HG02981 (cell line): ENCODE data around the gene HOXC6.

Experiments
- ATAC-seq: cut with Tn5 transposase; IDR thresholded peaks from one replicate; pipeline ENCODE4 v1.9.1; 2021; ENCODE audit warnings: mild to moderate bottlenecking, moderate library complexity; ENCODE audit not compliant: unreplicated experiment

The HOXC6 gene

DNA sequence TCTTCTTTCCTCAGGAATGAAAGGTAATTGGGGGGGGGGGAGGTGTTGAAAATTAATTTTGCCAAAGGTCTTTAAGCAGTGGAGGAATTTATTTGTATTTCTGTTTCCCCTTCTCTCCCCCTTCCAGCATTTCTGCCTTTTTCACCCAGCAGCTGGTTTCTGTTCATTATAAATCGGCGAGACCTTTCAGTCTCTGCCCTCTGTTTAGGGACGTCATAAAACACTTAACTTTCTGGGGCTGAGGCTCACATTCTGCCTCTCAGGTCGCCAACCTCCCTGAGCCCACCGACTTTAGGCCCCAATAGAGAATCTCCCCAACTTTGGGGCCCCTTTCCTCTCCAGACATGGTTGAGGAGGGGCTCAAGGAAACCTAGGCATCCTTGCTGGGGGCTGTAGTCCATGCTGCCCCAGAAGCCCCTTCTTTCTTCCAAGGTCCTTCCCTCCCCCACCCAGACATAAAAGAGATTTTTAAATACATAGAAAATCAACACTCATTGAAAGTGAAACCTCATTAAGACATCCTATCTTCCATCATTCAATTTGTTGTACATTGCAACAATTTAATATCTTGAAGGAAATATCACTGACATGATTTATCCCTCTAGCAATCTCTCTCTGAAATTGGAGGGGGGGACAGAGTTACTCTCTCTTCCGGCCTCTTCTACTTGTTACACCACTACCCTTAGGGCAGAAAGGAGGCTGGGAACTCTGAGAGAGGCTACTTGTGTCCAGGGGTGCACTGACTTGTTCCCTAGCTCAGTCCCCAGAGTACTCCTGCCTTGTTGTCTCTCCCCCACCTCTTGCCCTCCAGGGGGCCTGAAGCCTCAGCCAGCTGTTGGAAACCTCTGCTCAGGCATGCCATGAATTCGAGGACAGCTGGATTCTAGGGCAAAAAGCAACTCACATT lies 2.5 kb upstream of the HOXC6 start:
- ATAC-seq: no peak

DNA sequence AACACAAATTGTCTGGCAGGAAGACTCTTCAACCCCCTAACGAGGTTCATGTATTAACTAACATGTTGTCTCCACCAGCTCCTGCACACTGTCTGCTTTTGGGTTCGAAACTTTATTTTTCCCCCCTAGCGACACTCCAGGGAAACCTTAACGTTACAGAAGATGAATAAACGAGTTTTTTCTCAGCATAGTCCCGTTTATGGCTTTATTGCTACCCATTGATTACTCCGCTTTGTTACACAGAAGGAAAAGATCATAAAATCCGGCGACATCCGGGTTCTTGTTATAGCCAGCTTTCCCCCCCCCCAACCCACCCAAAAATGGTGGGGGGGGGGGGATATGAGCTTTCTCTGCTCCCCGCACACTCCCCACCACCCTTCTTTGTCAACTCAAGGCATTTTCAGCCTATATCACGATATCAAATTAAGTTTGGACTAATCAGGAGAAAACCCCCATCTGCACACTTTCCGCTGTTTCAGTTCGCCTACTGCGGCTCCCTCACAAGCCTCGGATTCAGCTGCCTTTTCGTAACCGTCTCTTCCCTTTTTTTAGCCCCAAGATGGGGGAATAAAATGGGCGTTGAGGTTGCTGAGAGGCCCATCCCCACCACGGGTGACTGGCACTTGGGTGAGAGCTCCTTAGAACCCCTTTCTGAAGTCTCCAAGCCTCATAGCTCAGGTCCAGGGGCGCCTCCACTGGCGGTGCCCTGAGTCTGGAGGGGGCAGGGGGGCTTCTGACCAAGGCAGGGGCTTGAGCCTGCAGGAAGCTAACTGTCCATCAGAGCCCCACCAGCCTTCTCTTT lies 1.4 kb upstream of the HOXC6 start:
- no peak for ATAC-seq

DNA sequence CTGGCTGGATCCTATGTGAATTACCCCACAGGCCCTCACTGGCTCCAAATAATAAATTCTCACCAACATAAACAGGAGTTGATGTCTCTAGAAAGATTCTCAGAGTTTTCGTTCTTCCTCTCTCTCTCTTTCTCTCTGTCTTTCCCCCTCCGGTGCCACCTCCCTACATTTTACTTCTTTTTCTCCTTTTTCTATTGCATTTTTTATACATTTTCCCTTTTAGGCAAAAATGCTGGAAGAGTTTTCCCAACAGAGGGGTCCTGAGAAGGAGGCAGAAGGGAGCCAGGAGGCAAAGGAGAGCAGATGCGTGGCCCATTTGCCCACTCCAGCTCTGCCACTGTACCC lies 826 bp upstream of the HOXC6 start:
- ATAC-seq: no peak

DNA sequence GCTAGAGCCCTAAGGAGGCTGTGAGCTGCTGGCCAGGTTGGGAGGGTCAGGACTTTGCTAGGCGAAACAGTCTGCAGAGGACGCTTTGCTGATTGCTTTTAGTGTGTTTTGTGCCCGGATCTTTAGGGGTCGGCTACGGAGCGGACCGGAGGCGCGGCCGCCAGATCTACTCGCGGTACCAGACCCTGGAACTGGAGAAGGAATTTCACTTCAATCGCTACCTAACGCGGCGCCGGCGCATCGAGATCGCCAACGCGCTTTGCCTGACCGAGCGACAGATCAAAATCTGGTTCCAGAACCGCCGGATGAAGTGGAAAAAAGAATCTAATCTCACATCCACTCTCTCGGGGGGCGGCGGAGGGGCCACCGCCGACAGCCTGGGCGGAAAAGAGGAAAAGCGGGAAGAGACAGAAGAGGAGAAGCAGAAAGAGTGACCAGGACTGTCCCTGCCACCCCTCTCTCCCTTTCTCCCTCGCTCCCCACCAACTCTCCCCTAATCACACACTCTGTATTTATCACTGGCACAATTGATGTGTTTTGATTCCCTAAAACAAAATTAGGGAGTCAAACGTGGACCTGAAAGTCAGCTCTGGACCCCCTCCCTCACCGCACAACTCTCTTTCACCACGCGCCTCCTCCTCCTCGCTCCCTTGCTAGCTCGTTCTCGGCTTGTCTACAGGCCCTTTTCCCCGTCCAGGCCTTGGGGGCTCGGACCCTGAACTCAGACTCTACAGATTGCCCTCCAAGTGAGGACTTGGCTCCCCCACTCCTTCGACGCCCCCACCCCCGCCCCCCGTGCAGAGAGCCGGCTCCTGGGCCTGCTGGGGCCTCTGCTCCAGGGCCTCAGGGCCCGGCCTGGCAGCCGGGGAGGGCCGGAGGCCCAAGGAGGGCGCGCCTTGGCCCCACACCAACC lies 1.5 kb downstream of the HOXC6 start:
- ATAC-seq: no peak

DNA sequence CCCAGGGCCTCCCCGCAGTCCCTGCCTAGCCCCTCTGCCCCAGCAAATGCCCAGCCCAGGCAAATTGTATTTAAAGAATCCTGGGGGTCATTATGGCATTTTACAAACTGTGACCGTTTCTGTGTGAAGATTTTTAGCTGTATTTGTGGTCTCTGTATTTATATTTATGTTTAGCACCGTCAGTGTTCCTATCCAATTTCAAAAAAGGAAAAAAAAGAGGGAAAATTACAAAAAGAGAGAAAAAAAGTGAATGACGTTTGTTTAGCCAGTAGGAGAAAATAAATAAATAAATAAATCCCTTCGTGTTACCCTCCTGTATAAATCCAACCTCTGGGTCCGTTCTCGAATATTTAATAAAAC lies 2.2 kb downstream of the HOXC6 start:
- no peak for ATAC-seq

DNA sequence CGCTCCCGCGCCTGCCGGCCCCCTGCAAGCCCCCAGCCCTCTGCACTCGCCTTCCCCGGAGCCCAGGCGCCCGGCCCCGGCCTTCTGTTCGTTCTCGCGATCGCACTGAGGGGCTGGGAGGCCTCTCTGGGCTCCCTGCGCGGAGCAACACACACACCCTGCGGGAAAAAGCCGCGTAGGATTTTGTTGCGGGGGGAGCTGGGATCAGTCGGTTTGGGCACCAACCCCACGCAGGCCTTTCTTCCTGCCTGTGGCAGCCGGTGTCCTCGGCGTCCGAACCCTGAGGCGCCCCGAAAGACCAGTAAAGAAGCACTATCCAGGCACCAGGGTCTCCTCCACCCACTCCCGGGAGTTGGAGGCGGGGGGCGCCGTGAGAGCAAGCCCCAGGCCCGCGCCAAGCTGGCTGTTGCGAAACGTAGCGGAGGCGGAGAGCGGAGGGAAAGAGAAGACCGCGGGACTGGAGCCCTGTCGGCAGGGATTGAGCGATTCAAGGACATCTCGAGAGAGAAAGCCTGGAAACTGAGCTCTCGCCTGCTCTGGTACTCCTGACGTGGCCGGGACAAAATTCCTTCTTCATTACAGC lies 2.7 kb downstream of the HOXC6 start:
- no peak for ATAC-seq

DNA sequence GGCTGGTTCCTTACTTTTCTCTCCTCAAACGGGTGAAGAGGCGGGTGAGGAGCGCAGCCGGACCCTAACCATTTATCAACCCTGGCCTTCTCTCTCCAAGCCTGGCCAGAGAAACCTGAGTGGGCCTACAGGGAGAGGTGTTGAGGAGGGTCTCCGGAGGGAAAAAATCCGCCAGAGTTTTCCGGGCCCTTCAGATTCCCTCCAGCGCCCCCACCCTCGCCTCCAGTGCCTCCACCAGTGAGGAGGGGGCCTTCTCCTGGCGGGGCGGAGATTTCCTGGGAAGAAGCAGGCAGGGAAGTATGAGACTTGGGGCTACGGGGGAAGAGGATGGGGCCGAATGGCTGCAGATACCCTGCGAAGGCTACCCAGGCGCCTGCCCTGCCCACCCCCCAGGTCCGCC lies 3.2 kb downstream of the HOXC6 start:
- no peak for ATAC-seq

DNA sequence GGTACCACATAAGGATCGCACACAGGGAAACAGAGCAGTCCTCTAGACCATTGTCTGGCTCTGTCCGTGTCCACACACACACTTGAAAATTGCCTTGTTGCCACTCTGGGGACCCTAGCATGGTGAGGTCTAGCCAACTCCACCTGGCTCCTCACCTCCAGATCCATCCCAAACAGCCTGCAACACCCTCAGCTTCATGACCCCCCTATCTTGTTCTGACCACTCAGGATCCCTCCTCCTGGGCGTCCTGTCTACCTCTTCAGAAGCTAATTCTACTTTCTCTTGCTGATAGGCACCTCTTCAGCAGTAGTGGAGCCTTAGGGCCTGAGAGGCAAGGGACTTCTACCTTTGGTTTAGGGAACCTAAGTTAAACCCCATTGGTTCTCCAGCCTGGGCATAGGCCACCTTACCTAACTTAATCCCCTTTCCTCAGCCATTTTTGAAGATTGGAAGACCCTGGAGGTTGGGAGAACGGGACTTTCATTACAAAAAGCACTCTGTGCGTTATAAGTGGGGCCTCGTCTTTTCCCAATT lies 3.9 kb downstream of the HOXC6 start:
- no peak for ATAC-seq

DNA sequence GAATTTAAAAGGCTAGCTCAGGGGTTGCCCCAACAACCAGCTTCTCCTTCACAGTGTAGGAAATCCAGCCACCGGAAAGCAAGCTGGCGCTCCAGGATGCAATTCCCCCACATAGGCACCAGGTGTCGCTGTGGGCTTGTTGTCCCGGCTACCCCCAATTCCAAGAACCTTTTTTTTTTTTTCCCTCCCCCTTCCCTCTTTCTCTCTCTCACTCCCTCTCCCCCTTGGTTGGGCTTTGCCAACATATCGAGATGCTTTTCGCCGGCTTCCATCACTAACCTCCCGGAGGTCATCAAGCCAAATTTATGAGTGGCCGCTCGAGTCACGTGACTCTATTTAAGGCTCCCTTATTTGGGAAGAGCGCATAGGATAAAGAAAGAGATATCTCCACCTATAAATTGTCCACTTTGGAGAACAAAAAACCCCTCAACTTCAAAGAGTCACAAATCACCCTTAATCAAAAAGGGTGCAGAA lies 4.4 kb downstream of the HOXC6 start, which contains the start of gene HOXC5:
Gene HOXC5 (plus strand): TSS at position 424 of the 474 bp plus-strand sequence. CDS start 73 bp downstream, outside the sequence.
- no peak for ATAC-seq

DNA sequence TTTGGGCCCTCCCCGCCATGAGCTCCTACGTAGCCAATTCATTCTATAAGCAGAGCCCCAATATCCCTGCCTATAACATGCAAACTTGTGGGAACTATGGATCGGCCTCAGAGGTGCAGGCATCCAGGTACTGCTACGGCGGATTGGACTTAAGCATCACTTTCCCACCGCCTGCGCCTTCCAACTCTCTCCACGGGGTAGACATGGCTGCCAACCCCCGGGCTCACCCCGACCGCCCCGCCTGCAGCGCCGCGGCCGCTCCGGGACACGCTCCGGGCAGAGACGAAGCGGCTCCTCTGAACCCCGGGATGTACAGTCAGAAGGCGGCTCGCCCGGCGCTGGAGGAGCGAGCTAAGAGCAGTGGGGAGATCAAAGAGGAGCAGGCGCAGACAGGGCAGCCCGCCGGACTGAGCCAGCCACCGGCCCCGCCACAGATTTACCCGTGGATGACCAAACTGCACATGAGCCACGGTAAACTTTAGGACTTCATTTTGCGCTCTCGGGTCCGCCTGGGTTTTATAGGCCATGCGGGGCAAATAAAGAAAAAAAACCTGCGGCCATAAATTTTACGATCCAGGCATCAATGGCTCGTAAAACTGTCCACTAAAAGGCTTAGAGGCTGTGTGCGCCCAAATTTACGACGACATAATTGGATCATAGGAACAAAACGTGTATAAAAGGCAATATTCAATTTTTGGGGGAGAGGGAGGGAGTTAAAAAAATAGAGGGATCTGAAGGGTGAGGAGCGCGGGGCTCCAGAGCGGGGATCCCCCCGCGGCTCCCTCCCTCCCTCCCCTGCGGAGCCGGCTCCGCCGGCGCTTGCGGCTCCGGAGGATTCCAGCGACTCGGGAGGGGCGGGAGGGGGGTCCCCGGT lies 5.1 kb downstream of the HOXC6 start:
- no peak for ATAC-seq

DNA sequence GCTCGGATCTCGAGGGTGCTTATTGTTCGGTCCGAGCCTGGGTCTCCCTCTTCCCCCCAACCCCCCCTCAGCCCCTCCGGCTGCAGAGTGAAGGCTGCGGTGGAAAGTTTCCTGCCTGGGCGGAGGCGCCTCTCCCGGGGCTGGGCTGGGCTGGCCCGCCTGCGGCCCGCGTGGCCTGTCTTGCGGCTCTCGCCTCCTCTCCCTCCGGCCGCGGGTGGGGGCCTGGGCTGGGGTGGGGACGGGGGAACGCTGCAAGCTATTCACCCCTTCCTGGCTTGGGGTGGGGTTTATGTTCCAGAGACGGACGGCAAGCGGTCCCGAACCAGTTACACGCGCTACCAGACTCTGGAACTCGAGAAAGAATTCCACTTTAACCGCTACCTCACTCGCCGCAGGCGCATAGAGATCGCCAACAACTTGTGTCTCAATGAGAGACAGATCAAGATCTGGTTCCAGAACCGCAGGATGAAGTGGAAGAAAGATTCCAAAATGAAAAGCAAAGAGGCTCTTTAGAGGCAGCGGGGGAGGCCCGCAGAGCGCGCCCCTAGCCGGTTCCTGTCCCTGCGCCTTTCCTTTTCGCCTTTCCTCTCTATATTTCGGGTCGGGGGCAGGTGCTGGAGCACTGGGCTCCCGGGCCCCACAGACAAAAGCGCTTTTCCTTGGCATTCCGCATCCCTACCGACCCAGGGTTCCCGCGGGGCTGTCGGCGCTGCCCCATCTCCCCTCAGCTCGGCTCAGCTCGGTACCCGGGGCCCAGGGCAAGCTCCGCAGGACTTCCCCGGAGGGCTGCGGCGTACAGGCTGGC lies 5.9 kb downstream of the HOXC6 start:
- no peak for ATAC-seq

DNA sequence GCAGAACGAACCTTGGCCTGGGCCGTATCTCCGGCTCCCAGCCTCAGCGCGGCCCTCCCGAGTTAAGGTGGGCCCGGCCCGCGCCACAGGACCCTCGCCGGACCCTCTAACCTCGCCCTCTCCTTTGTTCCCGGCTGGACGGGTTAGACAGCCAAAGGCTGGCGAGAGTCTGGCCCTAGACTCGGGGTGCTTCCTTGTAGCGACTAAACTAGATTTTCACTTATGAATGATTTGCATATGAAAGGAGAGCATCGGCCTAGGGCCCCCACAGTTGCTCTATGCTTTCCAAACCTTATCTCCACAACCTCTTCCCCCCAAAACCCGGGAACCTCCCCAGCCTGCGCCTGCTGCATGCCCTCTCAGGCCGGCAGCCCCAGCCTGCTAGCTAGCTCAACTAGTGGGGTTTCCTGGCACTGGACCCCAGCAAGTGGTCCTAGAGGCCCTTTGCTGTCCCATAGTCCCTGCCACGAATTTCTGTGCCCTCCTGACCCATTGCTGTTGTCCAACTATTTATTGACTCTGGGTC lies 6.6 kb downstream of the HOXC6 start:
- no peak for ATAC-seq

DNA sequence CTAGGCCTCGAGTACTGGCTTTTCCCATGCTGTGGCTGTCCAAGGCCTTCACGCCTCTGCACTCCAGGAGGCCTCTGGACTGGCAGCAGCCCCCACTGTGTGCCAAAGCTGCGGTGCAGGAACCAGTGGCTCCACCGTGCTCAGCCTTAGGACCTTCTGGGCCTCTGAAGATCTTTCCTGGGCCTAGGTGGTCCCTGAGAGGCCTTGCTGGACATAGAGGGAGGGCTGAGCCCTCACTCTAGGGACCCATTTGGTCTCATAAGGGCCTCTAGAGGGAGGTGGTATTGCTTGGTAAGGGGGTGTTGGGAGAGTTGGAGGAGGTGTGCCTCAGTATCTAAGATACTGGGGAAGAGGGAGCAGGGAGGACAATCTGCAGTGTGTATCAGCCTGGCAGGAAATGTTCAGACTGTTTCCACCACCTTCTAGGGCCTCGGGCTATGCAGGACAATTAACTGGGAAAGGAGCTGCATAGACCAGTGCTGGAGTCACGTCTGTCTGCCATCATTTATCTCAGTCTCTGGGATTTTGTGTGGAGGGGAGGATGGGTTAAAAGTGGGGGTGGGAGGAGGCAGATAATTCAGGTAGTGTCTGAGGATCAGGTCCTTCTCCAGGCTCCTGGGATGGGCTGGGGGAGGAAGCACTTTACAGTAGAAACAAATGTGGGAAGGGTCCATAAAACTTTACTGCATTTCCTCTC lies 7.5 kb downstream of the HOXC6 start:
- ATAC-seq: no peak

DNA sequence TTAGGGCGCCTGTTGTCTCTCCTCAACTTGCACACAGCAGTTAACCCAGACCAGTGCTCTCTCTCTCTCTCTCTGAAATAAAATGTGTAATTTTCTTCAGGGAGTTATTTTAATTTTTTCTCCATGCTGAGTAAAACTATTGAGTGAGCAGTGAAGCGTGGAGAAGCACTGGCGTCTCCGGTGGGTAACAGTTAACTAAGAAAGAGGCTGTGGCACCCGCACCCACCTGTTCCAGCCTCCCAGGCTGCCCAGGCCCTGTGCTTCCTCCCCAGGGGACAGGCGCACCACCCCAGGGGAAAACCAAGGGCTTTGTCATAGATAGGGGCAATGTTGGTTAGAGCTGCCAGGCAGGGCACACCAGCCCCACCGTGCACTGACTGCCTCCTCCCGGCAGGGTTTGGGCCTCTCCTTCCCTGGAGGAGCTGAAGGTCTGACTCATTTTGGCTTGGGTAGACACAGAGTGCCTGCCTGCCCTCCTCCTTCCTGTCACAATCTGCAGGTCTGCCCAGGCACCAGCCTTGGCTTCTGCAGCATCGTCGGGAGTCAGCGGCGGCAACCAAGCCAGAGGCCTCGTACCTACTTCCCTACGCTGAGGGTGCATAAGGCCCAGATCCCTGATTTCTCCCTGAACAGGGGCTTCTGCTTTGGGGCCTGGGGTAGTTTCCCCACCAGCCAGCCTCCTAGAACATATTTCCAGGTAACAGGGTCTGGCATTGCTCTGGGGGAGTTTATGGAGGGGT lies 8.6 kb downstream of the HOXC6 start:
- no peak for ATAC-seq

DNA sequence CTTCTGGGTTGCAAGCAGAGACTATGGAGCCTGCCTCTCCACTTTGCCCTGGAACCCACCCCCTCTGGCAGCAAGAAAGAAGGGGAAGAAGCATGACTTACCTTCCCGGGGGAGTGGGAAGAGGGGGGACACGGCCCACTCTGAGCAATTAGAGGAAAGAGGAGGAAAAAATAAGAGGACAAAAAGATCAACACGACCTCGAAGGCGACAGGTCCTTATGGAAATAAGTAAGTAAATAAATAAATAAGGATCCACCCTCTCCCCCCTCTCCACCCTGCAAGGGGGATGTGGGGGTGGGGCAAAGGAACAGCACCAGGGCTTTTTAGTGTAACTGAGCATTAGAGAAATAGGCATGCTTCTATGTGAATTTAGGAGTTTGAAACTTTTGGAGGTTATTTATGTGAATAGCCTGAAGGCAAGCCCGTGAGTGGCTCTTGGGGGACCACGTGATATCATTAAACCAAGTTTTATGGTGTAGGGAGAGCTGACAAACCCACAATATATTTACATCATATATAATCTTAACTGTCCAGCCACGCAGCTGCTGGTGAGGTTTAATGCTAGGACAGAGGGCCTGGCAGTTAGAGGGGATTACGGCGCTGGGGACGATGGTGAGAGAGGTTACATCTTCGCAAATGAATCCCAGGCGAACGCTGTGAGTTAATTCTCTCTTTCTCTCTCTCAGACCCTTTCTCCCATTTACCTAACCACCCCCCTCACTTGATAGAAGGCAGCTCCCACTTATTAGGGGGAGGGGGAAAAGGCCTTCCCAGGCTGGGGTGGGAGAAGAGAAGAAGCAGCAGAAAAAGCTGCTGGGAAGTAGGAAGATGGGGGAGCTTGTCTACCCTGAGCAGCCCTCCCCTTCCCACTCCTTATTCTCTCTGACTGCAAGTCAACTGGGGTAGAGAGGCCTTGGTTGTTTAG lies 9.4 kb downstream of the HOXC6 start:
- ATAC-seq: no peak

DNA sequence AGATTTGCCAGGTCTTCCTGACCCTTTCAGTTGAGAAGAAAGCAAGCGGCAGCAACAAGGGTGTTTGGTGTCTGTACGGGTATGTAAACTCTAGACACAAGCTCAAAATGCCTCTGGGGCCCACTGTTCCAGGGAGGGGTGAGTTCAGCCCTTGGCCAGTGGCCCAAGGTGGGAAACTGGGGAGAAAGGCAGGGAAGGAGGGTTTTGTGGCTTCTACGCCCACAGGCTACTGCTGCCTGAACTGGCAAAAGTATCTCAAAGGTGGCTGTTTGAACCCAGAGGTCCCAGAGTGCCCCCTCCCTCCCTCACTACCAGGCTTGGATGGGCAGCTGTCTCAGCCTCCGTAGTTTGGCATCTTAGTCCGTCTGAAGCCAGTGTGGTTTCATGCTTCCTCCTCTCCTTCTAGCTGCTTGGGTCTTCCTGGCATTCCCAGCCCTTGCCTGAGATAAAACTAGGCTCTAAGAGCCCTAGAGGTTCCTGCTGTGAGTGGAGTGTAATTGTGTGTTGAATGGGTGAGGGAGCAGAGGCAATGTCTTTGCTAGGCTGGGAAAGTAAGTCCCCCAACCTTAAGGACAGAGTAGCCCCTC lies 10.1 kb downstream of the HOXC6 start:
- no peak for ATAC-seq
